ENCODE measurements around the gene DUS1L.

DUS1L gene

DNA sequence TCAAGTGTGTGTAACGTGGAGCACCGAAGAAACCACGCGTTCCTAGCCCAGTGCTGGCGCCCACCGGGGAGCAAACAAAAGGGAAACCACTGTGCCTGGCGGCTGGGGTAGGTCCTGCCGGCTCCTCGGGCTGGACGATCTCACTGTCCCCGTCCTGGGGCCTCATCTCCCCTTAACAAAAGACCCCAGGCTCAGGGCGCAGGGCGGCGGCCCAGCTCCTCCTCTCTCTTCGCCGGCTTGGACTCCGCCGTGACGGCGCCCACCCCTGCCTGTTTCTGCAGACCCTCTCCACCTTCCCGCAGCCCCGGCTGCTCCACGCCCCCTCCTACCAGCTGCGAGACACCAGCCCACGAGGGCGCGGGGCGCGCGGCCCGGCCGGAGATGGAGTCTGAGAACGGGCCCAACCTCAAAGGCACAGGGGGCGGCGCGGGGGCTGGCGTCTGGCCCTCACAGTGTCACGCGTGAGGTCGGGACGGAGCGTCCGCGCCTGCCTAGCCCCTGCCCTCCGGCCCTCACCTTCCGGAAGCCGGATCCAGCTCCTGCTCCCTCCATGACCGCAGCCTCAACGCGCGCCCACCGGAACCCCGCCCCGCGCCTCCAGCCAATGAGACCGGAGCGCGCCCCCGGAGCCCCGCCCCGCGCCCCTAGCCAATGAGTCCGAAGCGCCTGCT lies 43.2 kb downstream of the DUS1L start, which contains the start of gene CENPX:
CENPX (minus strand) TSS at position 569 of the 671 bp plus-strand sequence; CDS start at position 552, 17 bp downstream.
- DNase-seq = no peak

DNA sequence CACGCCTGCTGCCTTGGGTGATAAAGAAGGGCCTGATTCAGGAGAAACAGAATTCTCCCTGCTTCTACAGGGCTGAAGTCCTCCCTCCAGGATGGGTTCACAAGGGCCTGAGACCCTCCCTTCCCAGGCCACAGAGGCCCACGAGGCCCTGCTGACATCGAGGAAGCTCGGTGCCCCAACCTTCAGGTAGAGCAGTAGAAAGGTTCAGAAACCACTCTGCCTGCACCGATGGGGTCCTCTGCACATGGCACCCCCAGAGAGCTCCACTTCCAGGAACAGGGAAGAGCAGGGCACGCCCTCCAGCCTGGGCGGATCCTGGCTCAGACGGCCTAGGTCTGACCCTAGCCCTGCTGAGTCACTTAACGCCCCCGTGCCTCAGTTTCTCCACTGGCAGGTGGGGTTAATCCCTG lies 43.7 kb downstream of the DUS1L start:
- no peak for DNase-seq

DNA sequence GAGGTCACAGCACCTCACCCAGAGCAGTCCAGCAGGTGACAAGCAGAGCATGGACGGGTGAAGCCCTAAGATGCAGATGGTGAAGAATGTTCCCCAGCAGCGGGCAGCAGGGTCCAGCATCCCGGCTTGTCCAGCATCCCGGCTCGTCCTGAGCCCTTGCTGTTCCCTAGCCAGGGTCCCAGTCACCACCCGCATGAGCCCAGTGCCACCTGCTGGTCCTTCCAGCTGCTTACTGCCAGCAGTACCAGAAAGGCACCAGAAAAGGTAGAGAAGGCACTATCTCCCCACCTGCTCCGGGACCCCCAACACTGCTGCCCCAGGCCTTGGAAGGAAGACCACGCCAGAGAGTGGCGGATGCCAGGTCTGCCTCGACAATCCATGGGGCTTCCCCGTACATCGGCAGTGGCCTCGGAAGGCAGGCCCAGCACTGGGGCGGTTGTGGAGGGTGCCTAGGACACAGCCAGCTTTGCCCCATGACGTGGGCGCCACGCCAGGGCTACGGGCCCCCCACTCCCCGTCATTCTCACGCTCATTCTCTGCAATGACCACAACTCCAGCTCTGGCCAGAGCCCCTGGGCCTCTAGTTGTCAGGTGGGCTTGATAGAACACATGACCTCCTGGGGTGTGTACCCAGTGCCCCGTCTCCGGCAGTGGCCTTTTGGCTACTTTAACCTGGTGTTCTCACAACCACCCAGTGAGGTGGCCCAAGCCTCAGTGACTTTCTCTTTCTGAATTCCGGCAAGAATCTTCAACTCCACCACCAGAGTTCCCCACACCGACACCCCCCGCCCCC lies 44.3 kb downstream of the DUS1L start:
- peak; percentile 45 for DNase-seq

DNA sequence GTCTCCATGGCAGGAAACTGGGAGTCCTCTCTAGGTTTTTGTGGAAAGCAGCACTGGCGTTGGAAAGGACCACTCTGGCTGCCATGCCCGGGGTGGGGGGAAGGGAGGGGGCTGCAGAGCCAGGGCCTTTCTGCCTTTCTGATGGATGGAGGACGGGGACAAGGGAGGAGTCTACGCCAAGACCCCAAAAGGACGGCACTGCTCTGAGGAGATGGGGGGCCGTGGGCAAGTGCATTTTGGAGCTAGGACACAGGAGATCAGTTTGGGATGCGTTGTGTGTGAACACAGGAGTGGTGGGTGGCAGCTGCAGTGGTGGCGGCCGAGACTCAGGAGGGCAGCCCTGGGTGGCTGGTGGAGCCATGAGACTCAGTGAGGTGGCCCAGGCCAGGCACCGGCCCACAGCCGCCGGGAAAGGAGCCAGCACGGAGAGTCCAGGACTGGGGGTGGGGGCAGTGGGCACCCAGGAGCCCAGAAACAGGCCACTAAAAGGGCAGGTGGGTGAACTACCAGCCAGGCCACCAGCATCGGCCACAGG lies 45.0 kb downstream of the DUS1L start:
- DNase-seq = no peak

GRCh38 chr17:82019690-82020571 lies 45.7 kb downstream of the DUS1L start:
- peak; percentile 39 for DNase-seq

DNA sequence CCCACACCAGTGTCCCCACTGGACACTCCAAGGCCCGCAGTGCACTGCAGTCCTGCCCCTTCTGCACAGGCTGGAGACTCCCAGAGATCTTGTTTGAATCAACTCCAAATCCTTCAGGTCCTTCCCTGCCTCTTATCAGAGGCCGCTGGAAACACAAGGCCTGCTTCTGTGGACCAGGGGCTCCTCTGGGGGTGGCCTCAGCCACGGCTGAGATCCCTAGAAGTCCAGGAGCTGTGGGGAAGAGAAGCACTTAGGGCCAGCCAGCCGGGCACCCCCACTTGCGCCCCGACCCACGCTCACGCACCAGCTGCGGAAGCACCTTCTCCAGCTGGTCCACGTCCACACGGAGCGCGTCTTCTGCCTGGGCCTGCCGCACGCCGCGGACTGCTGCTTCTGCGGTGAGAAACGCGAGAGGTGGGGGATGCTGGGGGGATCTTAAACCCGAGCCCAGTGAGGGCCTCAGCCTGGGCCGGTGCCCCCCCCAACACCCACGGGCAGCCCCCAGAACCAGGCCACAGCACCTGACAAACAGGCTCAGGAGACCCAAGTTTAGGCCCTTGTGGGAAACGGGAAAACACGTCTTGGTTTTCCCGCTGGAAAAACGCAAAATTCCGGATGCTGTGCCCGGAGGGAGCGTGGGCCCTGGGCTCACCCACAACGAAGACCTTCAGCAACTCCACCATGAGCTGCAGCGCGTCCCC lies 46.5 kb downstream of the DUS1L start:
- no peak for DNase-seq

DNA sequence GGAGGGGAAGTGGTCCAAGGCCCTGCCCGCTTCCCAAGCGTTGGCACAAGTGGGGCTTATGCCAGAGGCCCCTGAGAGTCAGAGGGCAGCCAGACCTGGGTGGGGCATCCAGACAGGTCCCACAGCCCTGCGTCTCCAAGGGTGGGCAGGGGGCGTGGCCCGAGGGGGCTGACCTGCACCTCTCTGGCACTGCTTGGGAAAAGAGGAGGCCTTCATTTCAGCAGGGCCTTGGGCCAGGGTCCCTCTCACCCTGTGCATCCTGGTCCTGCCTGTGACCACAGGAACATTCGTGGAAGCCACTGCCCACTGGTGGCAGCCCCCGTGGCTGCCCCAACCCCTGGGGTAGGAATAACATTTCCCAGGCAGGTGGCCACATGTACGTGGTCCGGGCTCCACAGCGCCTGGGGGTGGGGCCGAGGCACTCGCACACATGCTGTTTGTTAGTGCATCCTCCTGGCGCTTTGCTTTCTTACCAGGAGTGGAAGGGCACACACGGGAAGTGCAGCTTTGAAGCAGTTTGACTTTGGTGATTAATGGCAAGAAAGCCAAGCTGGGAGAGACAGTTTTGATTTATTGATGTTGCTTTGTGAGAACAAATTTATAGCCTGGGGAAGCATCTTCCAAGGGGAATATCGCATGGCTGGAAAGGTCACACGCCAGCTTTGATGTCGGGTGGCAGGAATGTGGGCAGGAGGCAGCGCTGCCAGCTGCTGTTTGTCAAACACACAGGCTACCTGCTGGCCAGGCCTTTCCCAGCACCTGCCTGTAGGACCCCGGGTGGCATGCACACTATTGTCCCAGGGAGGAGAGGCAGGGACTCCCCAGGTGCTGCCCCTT lies 47.2 kb downstream of the DUS1L start:
- peak; percentile 49 for DNase-seq

DNA sequence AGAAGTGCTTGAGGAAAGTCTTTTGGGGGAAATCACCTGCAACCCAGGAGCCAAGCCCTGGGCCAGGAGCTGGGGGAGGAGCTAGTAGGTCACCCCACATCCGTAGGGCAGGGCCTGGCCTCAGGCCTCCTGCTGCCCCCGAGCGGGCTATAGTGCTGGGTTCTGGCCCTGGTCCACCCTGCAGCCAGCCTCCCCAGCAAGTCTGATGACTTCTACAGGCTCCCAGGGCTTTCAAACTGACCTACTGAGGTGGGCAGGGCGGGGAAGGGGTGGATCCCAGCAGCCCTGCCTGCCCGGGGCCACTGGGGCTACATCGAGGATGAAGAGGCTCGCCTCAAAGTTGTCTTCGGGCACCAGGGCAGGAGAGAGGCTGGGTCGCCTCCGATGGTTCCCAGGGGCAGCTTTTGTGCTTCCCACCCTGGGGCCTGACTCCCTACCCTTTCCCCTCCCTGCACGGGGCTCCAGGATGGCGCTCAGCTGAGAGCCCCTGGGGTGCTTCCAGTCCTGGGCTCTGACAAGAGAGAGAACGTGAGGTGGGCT lies 47.9 kb downstream of the DUS1L start:
- no peak for DNase-seq

DNA sequence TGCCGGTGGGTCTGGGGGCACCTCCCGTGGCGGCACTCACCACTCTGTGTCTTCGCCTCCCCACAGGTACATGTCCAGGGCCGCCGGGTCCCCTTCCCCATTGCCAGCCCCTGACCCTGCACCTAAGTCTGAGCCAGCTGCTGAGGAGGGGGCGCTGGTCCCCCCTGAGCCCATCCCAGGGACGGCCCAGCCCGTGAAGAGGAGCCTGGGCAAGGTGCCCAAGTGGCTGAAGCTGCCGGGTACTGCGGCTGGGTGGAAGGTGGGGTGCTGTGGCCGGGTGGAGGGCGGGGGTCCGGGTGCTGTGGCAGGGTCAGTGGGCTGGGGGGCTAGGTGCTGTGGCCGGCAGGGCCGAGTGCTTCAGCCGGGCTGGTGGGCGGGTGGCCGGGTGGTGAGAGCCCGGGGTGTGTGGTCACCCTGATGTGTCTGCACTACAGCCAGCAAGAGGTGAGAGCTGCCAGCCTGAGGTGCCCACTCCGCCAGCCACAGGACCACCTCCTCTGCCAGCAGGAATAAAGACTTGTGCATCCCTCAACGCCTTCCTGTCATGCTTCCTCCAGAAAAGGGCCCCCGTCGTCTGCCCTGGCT lies 48.6 kb downstream of the DUS1L start:
- DNase-seq = no peak

GRCh38 chr17:82016061-82016874 lies 49.3 kb downstream of the DUS1L start:
- DNase-seq = no peak

- DNase-seq = no peak
Observed at GRCh38 chr17:82015311-82015971, 50.2 kb downstream of the DUS1L start.

DNA sequence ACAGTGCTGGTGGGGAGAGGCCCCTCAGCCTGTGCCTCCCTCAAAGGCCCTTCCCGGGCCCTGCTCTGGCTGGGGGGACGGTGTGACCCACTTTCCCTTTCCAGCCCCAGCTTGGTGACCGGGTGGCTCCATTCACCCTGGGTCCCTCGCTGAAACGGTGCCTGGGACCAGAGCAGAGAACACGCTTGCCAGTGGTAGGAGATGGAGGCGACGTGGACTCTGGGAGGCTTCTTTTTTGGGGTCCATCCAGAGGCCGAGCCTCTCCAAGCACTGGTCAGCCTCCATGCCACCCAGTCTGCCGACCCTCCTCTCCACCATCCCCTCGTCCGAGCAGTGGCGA lies 50.7 kb downstream of the DUS1L start:
- DNase-seq = no peak

GRCh38 chr17:82014432-82014831 lies 51.2 kb downstream of the DUS1L start:
- DNase-seq = no peak

- DNase-seq = no peak
Observed at GRCh38 chr17:82013772-82014321, 51.8 kb downstream of the DUS1L start.

GRCh38 chr17:82013341-82013740 lies 52.3 kb downstream of the DUS1L start:
- DNase-seq = no peak

GRCh38 chr17:82012640-82013295 lies 52.8 kb downstream of the DUS1L start:
- DNase-seq = peak; percentile 90

- no peak for DNase-seq
Observed at GRCh38 chr17:82012261-82012639, 53.4 kb downstream of the DUS1L start.

GRCh38 chr17:82011617-82012187 lies 53.9 kb downstream of the DUS1L start:
- no peak for DNase-seq

All from NCI-H510A treated with DMSO at 0.1 percent for 48 hours (cell line).